HG03139 (cell line): Measurements from ENCODE around the gene CDH13.

ENCODE experiments used
- ATAC-seq: cut with Tn5 transposase; IDR thresholded peaks from one replicate; pipeline ENCODE4 v1.9.1; 2021; ENCODE audit not compliant: unreplicated experiment

CDH13 gene

GRCh38 chr16:82936941-82937551, 310.3 kb downstream of the CDH13 start:
- ATAC-seq, result no peak

- no peak for ATAC-seq
Measured at GRCh38 chr16:82937926-82938520, 311.3 kb downstream of the CDH13 start.

DNA sequence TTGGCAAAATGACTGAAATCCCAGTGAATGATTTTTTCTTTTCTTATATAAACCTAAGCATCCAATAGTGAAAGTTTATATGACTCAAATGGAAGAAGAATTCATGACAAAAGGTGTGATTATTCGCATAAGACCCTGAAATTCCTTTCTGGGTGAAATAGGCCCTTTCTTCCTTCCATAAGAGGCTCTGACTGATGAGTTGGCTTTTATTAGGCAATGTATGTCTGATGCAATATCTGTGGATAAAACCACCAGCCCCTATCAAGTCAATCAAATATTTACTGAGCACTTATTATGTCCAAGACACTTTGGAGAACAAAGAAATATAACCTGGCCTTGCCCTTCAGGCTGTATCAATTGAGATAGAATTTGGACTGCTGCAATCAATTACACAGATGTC, 316.6 kb downstream of the CDH13 start:
- no peak for ATAC-seq

DNA sequence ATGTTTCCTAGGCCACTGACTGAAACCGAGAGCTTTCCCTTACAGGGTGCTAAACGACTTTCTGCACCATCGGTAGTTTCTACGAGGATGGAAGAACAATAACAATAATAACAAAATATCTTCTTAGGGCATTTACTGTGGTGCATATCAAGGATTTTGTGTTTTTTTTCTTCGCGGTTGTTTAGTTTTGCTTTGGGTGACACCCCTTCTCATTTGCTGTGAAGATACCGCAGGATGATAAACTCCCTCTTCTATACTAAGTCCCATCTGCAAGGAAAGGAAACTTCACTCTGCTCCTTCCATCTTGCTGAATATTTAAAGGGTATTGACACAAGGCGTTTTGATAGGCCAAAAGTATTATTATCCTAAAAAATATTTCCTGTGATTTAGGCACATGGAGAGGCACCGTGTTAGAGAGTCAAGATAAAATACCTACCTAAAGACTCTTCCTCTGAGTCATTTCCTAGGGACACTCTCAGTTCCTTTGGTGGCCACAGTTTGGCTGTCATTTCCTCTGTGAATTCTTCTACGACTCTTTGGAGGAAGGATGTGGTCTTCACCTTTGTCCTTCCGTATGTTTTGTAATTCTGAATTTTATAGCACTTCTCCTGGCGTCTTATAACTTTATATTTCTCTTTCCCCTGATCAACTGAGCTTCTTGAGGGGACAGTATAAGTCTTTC, 318.8 kb downstream of the CDH13 start:
- no peak for ATAC-seq

DNA sequence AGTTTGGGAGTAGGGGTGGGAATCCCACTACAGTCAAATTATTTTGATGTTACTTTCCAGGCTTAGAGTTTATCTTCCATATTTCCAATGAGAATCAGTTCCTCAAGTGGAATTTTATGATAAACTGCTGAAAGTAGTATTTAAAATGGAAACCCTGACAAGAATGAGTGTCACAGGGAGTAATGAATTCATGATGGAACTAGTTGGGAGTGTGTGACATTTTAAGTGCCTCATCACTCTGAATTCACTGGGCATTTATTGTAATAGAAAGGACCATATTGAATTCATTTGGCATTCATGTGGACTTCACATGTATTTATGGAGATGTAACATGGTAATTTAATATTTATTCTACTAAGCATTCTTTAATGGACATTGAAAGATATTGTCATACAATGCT, 320.9 kb downstream of the CDH13 start:
- no peak for ATAC-seq

- no peak for ATAC-seq
Measured at GRCh38 chr16:82949016-82949415, 322.2 kb downstream of the CDH13 start.

DNA sequence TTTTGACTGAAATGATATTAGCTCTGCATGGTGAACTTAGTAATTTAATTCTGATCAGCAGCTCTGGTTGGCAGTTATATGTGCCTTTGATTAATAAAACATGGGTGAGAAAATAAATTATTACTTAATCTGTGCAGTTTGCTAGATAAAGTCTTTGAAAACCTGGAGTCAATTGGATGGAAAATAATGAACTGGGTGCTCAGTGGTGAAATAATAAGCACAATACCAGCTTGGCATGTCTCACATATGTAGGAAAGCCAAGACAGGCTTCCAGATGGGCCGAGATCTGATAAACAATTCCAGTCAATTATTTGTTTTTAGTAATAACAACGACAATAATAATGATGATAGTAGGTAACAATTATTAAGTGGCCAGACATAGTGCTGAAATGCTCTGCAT, 326.7 kb downstream of the CDH13 start:
- no peak for ATAC-seq

GRCh38 chr16:82954224-82954929, 327.6 kb downstream of the CDH13 start:
- ATAC-seq, result no peak

DNA sequence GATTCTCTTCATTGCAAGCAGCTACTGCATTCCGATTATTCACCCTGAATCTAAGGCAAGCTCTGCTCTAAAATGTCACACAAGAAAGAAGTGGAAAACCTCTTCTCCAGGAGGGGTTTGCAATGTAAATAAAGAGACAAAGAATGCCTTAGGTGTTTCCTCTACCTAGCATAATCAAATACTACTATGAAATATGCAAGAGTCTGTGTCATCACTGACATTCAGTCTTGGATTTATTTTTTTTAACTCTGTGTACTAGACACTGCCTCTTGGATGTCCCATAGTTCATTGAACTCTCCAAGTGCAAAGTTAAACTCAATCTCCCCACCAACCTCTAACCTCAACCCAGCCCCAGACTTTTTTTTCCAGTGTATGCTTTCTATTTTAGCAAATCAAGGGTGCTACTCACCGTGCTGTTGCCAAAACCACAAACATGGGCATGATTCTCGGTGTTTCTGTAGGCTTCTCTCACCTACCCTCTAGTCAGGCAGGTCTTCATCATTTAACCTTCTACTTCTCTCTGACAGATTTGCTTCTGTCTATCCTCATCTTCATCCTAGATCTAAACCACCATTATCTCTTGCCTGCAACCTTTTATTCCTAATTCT, 329.1 kb downstream of the CDH13 start:
- ATAC-seq, result no peak

GRCh38 chr16:82957212-82957611, 330.4 kb downstream of the CDH13 start:
- ATAC-seq, result no peak

DNA sequence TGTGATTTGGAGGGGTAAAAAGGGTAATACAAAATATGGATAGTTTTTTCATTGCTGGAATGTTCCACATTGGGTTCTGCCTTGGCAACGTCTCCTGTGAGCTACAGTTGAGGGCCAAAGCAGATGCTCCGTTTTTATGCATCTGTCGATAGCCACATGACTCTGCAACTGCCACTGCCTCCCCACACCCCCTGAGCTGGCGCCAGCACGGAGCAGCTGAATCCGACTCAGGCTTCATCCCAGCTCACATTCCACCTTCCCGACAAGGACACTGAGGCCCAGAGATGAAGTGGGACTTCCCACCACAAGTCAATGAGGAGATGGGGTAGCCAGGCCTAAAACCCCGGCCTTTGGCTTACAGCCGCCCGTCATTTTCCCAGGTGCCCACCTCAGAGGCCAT, 334.1 kb downstream of the CDH13 start:
- ATAC-seq, result no peak

- no peak for ATAC-seq
Measured at GRCh38 chr16:82963653-82964052, 336.9 kb downstream of the CDH13 start.

DNA sequence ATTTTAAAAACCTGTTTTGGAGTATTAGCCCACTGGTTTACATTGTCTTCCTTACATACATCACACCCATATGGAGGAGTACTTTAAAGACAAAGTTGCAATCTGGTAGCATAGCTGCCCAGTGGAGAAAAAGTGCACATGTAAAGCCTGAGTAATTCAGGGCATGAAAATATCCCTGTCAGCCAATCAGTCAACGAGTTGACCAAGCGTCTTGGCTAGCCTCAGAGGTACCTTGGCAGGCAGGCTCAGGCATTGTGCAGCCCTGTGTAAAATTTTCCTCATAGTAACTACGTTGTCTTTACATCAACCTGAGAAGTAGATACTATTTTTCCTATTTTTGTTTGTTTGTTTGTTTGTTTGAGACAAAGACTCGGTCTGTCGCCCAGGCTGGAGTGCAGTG, 339.0 kb downstream of the CDH13 start:
- ATAC-seq, result no peak

DNA sequence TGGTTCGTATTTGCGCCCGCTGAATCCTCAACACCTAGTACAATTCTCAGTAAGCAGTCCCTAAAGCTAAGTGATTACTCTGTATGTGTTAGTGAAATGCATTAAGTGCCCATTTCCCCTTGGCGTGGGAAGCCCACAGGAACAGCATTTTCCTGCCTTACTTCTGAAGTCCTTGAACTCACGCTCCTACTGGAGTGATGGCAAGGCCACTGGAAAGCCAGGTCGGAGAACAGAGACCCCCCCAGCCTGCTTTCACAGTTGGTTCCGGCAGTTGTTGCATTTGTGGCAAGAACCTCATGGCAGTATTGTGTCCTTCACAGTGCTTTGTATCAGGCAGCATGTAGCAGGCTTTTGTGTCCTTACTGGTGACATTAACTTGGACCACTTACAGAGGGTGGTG, 340.7 kb downstream of the CDH13 start:
- no peak for ATAC-seq

DNA sequence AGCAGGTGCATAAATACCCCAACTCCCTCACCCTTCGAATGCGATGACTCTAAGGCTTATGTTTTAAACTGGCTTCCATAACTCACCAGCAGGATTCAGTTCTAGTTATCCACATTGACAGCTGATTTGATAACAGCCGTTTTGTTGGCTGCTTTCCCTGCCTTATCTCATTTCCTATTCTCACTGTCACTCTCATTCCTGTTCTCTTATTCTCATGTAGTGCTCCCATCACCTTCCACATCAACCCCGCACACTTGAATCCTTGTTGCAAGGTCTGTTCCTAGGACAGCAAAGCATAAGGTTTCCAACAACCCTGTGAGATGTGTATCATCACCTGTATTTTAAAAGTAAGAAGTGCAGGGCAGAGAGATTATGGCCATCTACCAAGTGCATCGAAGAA, 344.4 kb downstream of the CDH13 start:
- no peak for ATAC-seq

GRCh38 chr16:82972331-82972919, 345.7 kb downstream of the CDH13 start:
- ATAC-seq, result no peak

DNA sequence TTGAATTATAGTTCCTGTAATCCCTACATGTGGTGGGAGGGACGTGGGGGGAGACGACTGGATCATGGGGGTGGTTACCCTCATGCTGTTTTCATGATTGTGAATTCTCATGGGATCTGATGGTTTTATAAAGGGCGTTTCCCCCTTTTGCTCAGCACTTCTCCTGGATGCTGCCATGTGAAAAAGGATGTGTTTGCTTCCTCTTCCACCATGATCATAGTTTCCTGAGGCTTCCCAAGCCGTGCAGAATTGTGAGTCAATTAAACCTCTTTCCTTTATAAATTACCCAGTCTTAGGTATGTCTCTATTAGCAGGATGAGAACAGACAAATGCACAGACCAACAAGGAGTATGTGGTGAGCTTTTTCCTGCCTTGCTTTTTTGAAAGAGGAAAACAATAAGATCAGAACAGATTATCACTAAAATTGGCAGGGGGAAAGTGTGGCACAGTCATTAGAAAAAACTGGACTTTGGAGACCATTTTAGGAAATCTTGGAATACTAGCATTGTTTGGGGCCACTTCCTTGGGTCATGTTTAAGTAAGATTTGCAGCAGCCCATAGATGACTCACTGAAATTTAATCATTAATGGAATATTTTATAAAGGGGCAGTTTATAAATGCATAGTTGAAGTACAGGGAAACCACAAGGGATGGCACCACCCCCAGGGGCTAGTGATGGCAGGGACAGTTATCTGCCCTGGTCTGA, 352.8 kb downstream of the CDH13 start:
- ATAC-seq, result no peak

- no peak for ATAC-seq
Measured at GRCh38 chr16:82980810-82981209, 354.0 kb downstream of the CDH13 start.

DNA sequence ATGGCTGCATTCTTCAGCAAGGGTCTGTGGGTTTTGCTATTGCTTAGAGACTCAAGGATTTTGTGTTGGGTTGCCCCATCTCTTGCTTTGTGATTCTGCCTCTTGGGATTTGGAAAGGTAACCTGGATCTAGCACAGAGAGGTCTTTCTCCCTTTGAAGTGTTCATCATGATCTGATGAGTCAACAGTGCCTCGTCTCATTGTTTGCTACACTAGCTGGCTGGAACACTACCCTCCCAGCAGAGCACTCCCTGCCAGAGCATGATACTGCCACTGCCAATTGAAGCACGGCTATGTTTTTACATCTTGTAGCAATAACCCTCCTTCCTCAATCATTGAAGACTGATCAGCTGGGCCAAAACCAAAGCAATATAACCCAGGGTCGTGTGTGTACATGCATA, 361.0 kb downstream of the CDH13 start:
- no peak for ATAC-seq

- no peak for ATAC-seq
Measured at GRCh38 chr16:82990155-82990554, 363.4 kb downstream of the CDH13 start.

GRCh38 chr16:82991410-82991809, 364.6 kb downstream of the CDH13 start:
- no peak for ATAC-seq
